Immature natural killer cell (primary cell): ENCODE measurements around the gene KCNMB4. TPM values are rescaled to one million over a fixed set of nuclear protein-coding genes. Genes with fewer than 3 reads are reported as not detected.

ENCODE experiments used
- DNase-seq, 3 donors: peaks; one replicate each; pipeline ENCODE4 v3.0.0; 2022; ENCODE audit warnings: mixed read lengths in 1 of 3
- H3K27ac Mint-ChIP-seq, 6 donors: one replicate each; pipeline ENCODE4 v1.8.0; 2020; ENCODE audit warnings: mixed read lengths in 6 of 6, mild to moderate bottlenecking in 5 of 6, inconsistent platforms in 4 of 6, moderate library complexity in 3 of 6
- H3K27me3 Mint-ChIP-seq, 3 donors: one replicate each; pipeline ENCODE4 v1.8.0; 2020 to 2021; ENCODE audit warnings: low read depth in 3 of 3, mild to moderate bottlenecking in 3 of 3, mixed read lengths in 3 of 3, moderate library complexity in 3 of 3, inconsistent platforms in 1 of 3
- H3K36me3 Mint-ChIP-seq, 3 donors: one replicate each; pipeline ENCODE4 v1.8.0; 2020; ENCODE audit warnings: mixed read lengths in 3 of 3, inconsistent platforms in 2 of 3, mild to moderate bottlenecking in 2 of 3
- H3K4me1 Mint-ChIP-seq, 2 donors: one replicate each; pipeline ENCODE4 v1.8.0; 2020; ENCODE audit warnings: inconsistent platforms in 2 of 2, mild to moderate bottlenecking in 2 of 2, mixed read lengths in 2 of 2, moderate library complexity in 1 of 2
- H3K4me3 Mint-ChIP-seq, 5 donors: one replicate each; pipeline ENCODE4 v1.8.0; 2020; ENCODE audit warnings: mild to moderate bottlenecking in 5 of 5, mixed read lengths in 5 of 5, inconsistent platforms in 3 of 5, moderate library complexity in 3 of 5
- H3K9me3 Mint-ChIP-seq, 6 donors: one replicate each; pipeline ENCODE4 v1.8.0; 2020; ENCODE audit warnings: mild to moderate bottlenecking in 6 of 6, mixed read lengths in 6 of 6, inconsistent platforms in 4 of 6, moderate library complexity in 3 of 6
- polyA plus RNA-seq, 3 donors: library from polyadenylated mRNA; unstranded; fragments of 300-500 nt; fragmentation: Illumina TruSeq; gene quantifications; one replicate each; pipeline ENCODE4 v1.2.3, GENCODE V29; 2021

KCNMB4 gene
- polyA plus RNA-seq, 3 donors from 2014 or later: 0.13 to 0.70 (median 0.22) TPM

DNA sequence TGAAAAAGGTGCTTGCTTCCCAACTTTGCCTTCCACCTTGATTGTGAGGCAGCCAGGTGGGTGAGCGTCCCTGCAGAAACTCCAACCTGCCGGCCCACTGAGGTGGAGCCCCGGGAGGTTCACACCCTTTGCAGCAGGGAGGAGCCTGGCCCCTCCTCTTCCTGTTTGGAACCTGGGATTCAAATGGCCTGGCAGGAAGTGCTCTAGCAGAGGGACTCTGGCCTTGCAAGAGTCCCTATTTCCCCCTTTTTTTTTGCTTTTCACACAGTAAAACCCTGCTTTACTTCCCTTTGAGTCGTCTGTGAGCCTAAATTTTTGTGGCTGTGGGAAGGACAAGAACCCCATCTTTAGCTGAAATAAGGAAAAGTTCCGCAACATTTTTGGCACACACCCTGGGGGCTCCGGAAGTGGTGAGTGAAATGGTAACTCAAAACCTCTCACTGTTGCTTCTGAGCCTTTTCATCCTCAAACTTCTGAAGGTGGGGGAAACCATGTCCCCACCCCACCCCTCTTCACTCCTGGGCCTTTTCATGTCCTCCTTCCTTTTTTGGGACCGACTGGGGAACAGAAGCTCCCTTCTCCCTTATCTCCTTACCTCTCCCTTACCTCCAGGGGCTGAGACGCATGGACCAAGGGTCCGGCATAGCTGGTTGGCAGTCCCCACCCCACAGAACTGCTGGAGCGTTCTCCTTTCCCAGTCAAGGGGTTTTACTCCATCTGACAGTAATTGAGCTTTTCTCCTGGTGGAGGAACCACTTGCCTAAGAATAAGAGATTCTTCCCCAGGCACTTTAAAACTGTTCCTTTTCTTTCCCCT, 102.0 kb downstream of the KCNMB4 start:
- no peak for DNase-seq
- Mint-ChIP-seq H3K9me3 (peaks cover 0 to 8% (median 2%) of the 10 kb centered on the region in 6 donors), H3K4me1 (no peaks in the 10 kb centered on the region), H3K4me3 (no peak overlapping the region), H3K36me3 (no peaks in the 10 kb centered on the region), H3K27ac (no peak overlapping the region), H3K27me3 (peaks cover 3 to 7% (median 5%) of the 10 kb centered on the region in 3 donors)

DNA sequence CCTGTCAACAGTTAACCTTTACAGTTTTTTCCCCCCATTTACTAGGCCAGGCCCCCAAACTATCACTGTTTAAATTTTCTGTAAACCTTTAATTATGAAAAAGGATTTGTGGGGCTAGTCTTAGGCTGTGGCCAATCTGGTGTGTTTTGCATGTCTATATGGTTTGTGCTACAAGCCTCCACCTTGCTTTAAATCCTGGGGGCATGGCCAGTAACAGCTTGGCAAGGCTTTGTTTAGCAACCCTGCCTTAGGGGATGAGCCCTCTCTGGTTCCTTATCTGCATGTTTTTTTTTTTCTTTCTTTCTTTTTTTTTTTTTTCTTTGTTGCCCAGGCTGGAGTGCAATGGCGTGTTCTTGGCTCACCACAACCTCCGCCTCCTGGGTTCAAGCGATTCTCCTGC, 102.7 kb downstream of the KCNMB4 start:
- Mint-ChIP-seq H3K9me3 (peaks cover 0 to 8% (median 2%) of the 10 kb centered on the region in 6 donors), H3K36me3 (no peaks in the 10 kb centered on the region), H3K27ac (no peak overlapping the region), H3K4me1 (no peaks in the 10 kb centered on the region), H3K4me3 (no peak overlapping the region), H3K27me3 (peaks cover 4 to 9% (median 5%) of the 10 kb centered on the region in 3 donors)
- no peak for DNase-seq

DNA sequence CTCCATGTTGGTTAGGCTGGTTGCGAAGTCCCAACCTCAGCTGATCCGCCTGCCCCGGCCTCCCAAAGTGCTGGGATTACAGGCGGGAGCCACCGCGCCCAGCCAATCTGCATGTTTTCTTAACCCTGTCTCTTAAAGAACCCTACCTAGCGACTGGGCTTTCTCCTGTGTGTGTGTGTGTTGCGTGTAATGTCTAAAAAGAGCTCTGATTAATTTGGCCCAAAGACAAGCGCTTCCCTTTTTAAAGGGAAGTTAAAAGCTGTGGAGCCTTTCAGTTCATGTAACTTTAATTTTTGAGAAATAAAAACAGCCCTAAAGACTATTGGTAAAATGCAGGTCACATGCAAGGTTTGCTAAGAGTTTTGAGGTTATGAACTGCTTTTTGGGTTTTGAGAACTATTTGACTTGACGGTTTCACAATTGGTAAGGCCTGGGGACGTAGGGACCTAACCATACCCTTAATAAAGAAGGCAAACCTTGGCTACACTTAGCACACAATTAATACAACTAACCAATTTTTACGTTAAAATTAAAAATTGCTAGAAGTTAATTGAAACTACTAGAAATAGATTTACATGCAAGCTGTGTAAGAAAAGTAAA, 103.2 kb downstream of the KCNMB4 start:
- H3K4me3 Mint-ChIP-seq: no peak overlapping the region
- no peaks in the 10 kb centered on the region for H3K4me1 Mint-ChIP-seq
- H3K27ac Mint-ChIP-seq: no peak overlapping the region
- no peaks in the 10 kb centered on the region for H3K36me3 Mint-ChIP-seq
- peaks cover 0 to 5% (median under 1%) of the 10 kb centered on the region in 6 donors for H3K9me3 Mint-ChIP-seq
- DNase-seq: no peak
- peaks cover 4 to 9% (median 5%) of the 10 kb centered on the region in 3 donors for H3K27me3 Mint-ChIP-seq

DNA sequence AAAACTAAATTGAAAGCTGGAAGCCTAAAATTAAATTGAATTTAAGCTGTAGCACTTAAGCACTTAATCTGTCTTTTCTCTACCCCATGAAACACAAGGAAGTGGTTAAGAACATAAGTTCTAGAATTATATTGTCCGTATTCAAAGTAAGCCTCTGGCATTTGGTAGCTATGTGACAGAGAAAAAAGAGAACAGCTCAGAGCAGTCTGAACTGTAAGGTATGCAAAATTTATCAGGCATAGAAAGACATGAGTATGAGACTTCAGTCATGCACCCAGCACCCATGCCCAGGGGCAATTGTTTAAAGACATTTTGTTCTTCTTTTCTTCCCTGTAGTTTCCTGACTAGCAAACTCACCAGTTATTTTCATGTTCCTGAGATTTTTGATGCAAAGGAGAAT, 116.7 kb downstream of the KCNMB4 start:
- H3K27me3 Mint-ChIP-seq: peaks cover 0 to 8% (median 7%) of the 10 kb centered on the region in 3 donors
- H3K4me1 Mint-ChIP-seq: no peaks in the 10 kb centered on the region
- H3K27ac Mint-ChIP-seq: no peak overlapping the region
- no peaks in the 10 kb centered on the region for H3K36me3 Mint-ChIP-seq
- no peak overlapping the region for H3K4me3 Mint-ChIP-seq
- peaks cover 0 to 1% (median 0%) of the 10 kb centered on the region in 6 donors for H3K9me3 Mint-ChIP-seq
- DNase-seq: no peak

Other genes starting within 250 kb of the KCNMB4 start
- 100 to 1,000 TPM in 2 of 3 donors, 10 to 100 TPM in 1; 84.6 to 126 (median 114) TPM for gene CNOT2, start 122.9 kb upstream of the KCNMB4 start, polyA plus RNA-seq